GM12872 (cell line): ENCODE results near the gene NPM1.

Experiments used
- TF ChIP-seq, protein P1 (sequence below): IDR thresholded peaks from 3 replicates; pipeline ENCODE4 v1.5.1; 2011; ENCODE audit warnings: low read depth, mild to moderate bottlenecking, low read length, moderate library complexity; ENCODE audit not compliant: insufficient read depth

The NPM1 gene

DNA sequence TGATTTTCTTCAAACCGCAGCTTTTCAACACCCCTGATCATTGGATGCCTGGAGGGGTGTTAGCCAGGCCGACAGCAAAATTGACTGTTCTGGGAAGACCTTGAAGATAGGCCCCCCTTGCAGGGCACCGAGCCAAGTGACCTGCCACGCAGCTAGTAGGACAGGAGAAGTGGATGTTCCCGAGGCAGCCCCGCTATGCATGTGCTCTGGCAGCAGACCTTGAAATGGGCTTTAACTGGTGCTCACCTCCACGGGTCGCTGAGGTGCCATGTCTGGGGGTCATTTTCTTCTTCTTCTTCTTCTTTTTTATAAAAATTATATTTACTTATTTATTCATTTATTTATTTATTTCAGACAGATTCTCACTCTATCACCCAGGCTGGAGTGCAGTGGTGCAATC lies 44.4 kb downstream of the NPM1 start:
- TF ChIP-seq, protein P1, sequence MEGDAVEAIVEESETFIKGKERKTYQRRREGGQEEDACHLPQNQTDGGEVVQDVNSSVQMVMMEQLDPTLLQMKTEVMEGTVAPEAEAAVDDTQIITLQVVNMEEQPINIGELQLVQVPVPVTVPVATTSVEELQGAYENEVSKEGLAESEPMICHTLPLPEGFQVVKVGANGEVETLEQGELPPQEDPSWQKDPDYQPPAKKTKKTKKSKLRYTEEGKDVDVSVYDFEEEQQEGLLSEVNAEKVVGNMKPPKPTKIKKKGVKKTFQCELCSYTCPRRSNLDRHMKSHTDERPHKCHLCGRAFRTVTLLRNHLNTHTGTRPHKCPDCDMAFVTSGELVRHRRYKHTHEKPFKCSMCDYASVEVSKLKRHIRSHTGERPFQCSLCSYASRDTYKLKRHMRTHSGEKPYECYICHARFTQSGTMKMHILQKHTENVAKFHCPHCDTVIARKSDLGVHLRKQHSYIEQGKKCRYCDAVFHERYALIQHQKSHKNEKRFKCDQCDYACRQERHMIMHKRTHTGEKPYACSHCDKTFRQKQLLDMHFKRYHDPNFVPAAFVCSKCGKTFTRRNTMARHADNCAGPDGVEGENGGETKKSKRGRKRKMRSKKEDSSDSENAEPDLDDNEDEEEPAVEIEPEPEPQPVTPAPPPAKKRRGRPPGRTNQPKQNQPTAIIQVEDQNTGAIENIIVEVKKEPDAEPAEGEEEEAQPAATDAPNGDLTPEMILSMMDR: no peak

DNA sequence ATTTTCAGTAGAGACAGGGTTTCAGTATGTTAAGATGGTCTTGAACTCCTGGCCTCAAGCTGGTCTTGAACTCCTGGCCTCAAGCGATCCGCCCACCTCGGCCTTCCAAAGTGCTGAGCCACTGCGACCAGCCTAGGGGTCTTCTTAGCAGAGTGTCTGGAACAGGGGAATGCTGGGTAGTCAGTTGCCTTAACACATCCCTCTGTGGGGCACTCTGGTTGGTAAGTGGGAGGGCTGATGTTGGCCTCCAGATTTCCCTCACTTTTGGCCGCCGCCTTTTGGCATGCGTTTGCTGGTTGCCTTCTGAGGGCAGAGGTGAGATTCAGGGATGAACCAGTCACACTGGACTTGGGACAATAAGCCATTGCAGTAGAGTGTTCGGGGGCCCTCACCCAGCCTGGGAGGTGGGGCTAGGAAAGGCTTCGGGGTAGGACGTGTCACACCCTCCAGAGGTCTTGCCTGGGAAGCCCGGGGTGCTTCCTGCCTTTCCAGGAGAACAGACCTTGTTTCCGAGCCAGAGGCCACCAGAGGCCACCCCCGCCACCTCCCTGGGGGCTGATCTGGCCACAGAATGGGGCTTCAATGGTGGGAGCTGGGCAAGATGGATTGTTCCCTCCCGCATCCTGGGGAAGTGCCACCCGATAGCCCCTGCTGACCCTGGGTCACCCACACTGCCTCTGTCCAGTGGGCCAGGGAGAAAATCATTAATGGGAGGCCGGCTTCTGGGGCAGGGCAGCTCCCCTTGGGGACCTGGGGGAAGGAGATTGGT lies 45.1 kb downstream of the NPM1 start:
- TF ChIP-seq, protein P1: no peak

DNA sequence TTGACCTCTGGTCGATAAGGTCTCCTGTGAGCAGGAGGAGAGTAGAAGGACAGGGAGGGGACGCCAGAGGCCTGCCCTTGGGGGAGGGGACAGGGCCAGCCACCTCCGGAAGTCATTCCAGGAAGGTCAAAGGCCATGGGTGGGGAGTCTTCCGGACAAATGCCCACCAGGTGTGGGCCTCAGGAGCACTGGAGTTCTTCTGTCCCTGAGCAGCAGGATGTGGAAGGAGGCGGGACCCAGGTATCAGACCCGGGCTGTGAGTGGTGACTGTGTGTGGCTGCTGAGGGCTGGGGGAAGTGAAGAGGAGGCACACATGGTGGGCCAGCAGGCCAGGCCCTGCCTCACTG lies 45.7 kb downstream of the NPM1 start:
- TF ChIP-seq, protein P1: no peak

DNA sequence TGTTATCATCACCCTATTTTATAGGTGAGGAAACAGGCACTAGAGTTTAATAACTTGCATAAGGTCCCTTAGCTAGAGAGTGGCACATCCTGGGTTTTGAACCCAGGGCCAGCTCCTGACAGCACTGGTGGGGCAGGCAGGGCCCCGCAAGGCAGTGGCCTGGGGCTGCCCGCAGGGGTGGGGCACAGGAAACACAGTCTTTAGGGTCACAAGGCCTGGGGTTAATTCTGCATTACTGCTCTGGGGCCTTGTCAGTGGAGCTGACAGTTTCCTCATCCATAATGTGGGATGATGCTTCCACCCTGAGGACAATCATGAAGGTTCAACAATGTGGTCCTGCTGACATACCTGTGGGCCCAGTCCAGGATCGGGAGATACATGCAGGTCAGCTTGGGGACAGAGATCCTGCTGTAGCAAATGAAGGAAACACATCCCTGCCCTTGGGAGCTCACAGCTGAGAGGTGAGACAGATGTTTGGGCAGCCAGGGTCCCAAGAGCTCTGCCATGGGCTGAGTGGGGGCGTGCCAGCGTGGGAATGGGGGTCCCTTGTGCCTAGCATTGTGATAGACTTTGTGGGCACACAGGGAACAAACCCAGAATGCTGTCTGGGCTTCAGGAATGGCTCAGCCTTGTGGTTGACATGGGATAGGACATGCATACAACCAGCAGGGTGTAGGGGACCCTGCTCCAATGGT lies 46.5 kb downstream of the NPM1 start:
- TF ChIP-seq, protein P1: no peak

DNA sequence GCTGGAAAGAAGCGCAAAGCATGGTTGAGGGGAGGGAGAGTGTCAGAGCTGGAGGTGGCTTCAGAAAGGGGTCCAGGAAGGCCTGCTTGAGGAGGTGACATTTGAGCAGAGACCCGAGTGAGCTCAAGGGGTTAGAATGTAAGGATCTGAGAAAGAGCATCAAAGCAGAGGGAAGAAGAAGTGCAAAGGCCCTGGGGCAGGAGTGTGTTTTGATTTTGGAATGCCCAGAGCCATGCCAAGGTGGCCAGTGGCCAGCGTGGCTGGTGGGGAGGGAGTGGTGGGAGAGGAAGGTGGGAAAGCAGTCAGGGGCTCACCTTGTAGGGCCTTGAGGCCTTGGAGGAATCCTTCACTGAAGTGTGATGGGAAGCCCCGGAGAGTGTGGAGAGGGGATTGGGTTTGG lies 47.2 kb downstream of the NPM1 start:
- TF ChIP-seq, protein P1: no peak

DNA sequence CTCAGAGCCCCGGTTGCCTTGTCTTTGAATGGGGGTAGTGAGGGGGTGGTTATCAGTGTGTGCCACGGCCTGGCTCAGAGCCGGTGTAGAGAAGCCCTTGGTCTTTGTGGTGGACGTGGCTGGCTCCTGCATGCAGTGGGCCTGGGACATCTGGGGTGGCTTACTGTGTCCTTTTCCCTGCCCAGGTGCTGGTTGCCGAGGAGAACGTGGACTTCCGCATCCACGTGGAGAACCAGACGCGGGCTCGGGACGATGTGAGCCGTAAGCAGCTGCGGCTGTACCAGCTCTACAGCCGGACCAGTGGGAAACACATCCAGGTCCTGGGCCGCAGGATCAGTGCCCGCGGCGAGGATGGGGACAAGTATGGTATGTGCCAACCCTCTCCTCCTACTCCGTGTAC lies 48.3 kb downstream of the NPM1 start:
- TF ChIP-seq, protein P1: no peak

DNA sequence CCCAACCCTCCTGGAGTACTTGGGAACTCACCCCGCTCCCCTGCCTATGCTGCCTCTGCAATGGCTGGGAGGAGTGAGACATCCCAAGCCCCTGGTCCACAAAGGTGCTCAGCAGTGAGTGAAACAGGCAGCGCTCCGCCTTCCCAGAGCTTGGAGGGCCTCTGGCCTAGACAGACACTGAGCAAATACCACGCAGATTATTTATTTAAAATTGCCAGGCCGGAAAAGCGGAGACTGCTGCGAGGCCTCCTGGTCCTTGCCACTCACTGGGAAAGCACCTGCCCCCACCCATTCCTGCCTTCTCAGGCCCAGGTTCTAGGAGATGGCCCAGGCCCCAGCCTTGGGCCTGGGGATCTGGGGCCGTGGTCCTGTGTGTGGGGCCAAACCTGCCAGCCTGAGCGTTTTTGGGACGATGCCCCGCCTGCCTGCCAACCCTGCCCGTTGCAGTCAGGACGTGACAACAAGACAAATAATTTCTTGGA lies 49.2 kb downstream of the NPM1 start:
- TF ChIP-seq, protein P1: no peak
